Karpas-422 (cell line): ENCODE data around the gene SLAMF6. TPM values are rescaled to one million over a fixed set of nuclear protein-coding genes. Genes with fewer than 3 reads are reported as not detected.
"Not testable (repeated sequence)": the region's sequence is repeated elsewhere in the genome, so short reads cannot be mapped to it uniquely, and the experiment has no call there.

Source experiments
- DNase-seq: peaks from one replicate; pipeline ENCODE4 v3.0.0-alpha.2; 2015
- H2AFZ ChIP-seq: fragments of 200-600 bp; sonication (generic); 2 replicates; pipeline ENCODE4 v1.6.1; 2014; ENCODE audit warnings: antibody characterized with exemption, low read length, mixed read lengths
- H3K27ac ChIP-seq: fragments of 200-600 bp; sonication (generic); 2 replicates; pipeline ENCODE4 v1.5.1; 2014; ENCODE audit warnings: mild to moderate bottlenecking, low read length, moderate library complexity
- H3K27me3 ChIP-seq: fragments of 200-600 bp; sonication (generic); 2 replicates; pipeline ENCODE4 v1.6.1; 2014; ENCODE audit warnings: low read length, mixed read lengths
- H3K36me3 ChIP-seq: fragments of 200-600 bp; sonication (generic); 2 replicates; pipeline ENCODE4 v1.6.1; 2014; ENCODE audit warnings: low read length, mixed read lengths; ENCODE audit not compliant: insufficient read depth
- H3K4me1 ChIP-seq: fragments of 200-600 bp; sonication (generic); 2 replicates; pipeline ENCODE4 v1.6.1; 2014; ENCODE audit warnings: mild to moderate bottlenecking, low read length, mixed read lengths
- H3K4me2 ChIP-seq: fragments of 200-600 bp; sonication (generic); 2 replicates; pipeline ENCODE4 v1.6.1; 2014; ENCODE audit warnings: low read length, low read depth, mild to moderate bottlenecking; ENCODE audit not compliant: poor library complexity, severe bottlenecking
- H3K4me3 ChIP-seq: fragments of 200-600 bp; sonication (generic); 2 replicates; pipeline ENCODE4 v1.5.1; 2014; ENCODE audit warnings: mild to moderate bottlenecking, antibody characterized with exemption, low read length, mixed read lengths
- H3K79me2 ChIP-seq: fragments of 200-600 bp; sonication (generic); 2 replicates; pipeline ENCODE4 v1.6.1; 2014; ENCODE audit warnings: mild to moderate bottlenecking, low read length, mixed read lengths
- H3K9ac ChIP-seq: fragments of 200-600 bp; sonication (generic); 2 replicates; pipeline ENCODE4 v1.6.0; 2014; ENCODE audit warnings: low read length
- H3K9me2 ChIP-seq: fragments of 200-600 bp; sonication (generic), shearing (Covaris generic); replicated peaks from 2 replicates; pipeline ENCODE4 v1.6.0; 2014; ENCODE audit warnings: mild to moderate bottlenecking, low read length, moderate library complexity; ENCODE audit not compliant: insufficient read depth
- H3K9me3 ChIP-seq: fragments of 300-700, 200-600 bp; sonication (generic); 2 replicates; pipeline ENCODE4 v1.6.1; 2014; ENCODE audit warnings: low read length, mixed read lengths
- H4K20me1 ChIP-seq: fragments of 200-600 bp; sonication (generic); 2 replicates; pipeline ENCODE4 v1.6.1; 2014; ENCODE audit warnings: mild to moderate bottlenecking, antibody characterized with exemption, low read length, low read depth; ENCODE audit not compliant: insufficient read depth
- total RNA-seq: library from RNA; depleted of rRNA; stranded (reverse); fragments of >200 nt; shearing (Covaris generic); gene quantifications from 2 replicates; pipeline ENCODE4 v1.2.3, GENCODE V29; 2014; ENCODE audit warnings: low replicate concordance

The SLAMF6 gene
- total RNA-seq, 1 experiment from 2014 or later, result 66.0 TPM

DNA sequence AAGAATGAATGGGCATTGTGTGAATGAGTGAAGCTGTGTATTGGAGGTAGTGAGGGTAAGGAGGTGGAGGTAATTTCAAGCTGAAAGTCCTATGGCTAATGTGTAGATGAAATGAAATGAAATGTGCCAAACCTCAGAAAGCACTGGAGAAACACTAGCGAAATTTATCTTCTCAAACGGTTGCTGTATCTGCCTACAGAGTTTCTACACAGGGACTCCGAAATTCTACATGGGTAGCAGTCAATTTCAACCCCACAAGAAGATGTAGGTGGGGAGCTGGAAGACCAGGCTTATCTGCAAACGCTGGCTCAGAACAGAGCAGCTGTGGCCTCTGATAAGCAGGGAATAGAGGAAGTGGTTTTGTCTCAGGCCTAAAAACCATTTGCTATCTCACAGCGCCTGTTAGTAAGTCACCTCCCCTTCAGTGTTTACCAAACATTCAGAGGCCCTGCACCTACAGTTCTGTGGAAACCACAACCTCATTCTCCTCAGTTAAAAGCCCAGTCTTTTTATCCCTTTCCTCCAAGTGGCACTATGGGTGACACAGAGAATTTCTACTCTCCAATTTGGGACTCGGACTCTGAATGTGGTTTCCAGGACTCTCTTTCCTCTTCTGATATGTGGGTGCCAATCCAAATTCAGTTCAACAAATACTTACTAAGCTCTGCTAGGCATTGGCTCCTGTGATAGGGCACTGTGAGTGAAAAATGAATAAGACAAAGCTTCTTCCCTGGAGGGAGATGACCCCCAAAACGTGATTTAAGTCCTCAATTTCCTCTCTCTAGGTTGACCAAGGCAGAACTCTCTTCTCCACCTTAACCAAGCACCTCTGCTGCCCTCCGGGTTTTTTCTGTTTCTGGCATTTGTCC lies 17.2 kb upstream of the SLAMF6 start:
- H3K9ac ChIP-seq, result peak overlapping the region; percentile 60
- no peaks in the 10 kb centered on the region for H3K36me3 ChIP-seq
- H3K79me2 ChIP-seq, result no peaks in the 10 kb centered on the region
- peak overlapping the region; percentile 93 for H3K27ac ChIP-seq
- DNase-seq, result peak; percentile 91
- H3K4me1 ChIP-seq, result peaks cover 47% of the 10 kb centered on the region
- H2AFZ ChIP-seq, result peak overlapping the region; percentile 82; the same call in 1 of the 2 replicates
- no peaks in the 10 kb centered on the region for H3K27me3 ChIP-seq
- H4K20me1 ChIP-seq, result no peaks in the 10 kb centered on the region
- peak overlapping the region; percentile 61 for H3K4me2 ChIP-seq
- peak overlapping the region; percentile 35; the same call in 1 of the 2 replicates for H3K4me3 ChIP-seq
- no peaks in the 10 kb centered on the region for H3K9me2 ChIP-seq
- H3K9me3 ChIP-seq, result peaks cover 8% of the 10 kb centered on the region

DNA sequence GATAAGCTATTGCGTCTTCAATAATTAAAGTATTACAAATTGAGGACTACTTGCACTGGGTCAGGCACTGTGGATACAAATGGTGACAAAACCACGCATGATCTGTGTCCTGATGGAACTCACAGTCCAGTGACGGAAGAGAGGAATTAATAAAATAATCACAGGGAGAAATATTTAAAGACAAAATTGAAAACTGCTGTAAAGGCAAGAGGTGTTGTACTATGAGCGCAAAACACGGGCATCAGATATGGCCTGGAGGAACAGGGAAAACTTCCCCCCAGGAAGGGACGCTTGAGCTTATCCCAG lies 16.6 kb upstream of the SLAMF6 start:
- Histone ChIP-seq H3K9me3 (peaks cover 12% of the 10 kb centered on the region), H3K27me3 (no peaks in the 10 kb centered on the region), H3K79me2 (no peaks in the 10 kb centered on the region), H2AFZ (0 out of 2 replicates have a peak overlapping the region, but pooled peaks have one; percentile 82), H3K9ac (peak overlapping the region; percentile 60), H3K4me2 (peak overlapping the region; percentile 61), H3K36me3 (no peaks in the 10 kb centered on the region), H4K20me1 (no peaks in the 10 kb centered on the region), H3K4me1 (peaks cover 42% of the 10 kb centered on the region), H3K27ac (peak overlapping the region; percentile 93), H3K9me2 (no peaks in the 10 kb centered on the region), H3K4me3 (peak overlapping the region; percentile 35; the same call in 1 of the 2 replicates)
- no peak for DNase-seq

DNA sequence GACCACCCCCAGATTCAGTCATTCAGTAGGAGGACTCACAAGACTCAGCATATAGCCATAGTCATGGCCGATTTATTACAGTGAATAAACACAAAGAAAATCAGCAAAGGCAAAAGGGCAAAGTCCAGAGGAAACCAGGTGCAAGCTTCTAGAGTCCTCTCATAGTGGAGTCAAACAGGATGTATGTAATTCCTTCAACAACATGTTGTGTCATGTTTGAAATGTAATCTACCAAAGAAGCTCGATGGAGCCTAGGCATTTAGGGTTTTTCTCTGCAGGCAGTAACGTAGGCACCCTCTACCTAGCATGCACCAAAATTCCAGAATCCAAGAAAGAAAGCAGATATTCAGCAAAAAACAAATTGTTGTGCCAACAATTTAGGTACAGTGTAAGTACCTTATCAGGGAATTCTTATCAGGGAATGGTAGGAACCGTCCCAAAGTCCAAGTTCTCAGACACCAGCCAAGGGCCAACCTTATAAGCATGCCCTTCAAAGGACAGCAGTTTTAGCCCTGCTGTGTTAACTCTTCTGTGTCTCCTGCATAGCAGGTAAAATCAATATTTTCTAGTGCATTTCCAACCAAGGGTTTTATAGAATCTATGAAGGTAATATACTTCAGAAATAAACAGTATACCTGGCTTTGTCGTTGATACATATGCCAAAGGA lies 16.1 kb upstream of the SLAMF6 start:
- Histone ChIP-seq H3K4me2 (peak overlapping the region; percentile 61), H3K4me1 (peaks cover 42% of the 10 kb centered on the region), H2AFZ (no peak overlapping the region), H4K20me1 (no peaks in the 10 kb centered on the region), H3K27me3 (no peaks in the 10 kb centered on the region), H3K4me3 (no peak overlapping the region), H3K36me3 (no peaks in the 10 kb centered on the region), H3K79me2 (no peaks in the 10 kb centered on the region), H3K9me2 (no peaks in the 10 kb centered on the region), H3K27ac (peak overlapping the region; percentile 93), H3K9ac (peak overlapping the region; percentile 60; the same call in 1 of the 2 replicates), H3K9me3 (peaks cover 17% of the 10 kb centered on the region)
- DNase-seq, result no peak

DNA sequence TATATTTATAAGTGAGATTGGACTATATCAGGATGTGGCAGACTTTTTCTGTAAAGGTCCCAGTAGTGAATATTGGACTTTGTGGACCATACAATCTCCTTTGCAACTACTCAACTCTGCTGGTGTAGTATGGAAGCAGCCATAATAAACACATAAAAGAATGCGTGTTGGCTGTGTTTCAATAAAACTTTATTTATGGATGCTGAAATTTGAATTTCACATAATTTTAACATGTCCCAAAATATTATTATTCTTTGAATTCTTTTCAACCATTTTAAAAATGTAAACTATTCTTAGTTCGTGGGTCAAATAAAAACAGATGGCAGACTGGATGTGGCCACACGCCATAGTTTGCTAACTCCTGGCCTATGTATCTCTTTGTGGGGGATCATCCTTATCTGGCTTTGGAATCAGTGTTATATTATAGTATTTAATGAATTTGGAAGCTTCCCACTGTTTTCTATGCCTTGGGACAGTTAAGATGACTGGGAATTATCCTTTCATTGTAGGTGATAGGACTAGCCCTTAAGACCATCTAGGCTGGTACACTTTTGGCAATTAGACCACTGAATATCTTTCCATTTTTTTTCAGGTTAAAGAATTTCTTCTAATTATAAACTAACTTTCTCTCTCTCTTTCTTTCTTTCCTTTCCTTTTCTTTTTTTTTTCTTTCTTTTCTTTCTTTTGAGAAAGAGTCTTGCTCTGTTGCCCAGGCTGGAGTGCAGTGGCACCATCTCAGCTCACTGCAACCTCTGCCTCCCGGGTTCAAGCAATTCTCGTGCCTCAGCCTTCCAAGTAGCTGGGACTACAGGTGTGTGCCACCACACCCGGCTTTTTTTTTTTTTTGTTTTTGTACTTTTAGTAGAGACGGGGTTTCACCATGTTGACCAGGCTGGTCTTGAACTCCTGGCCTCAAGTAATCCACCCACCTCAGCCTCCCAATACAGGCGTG lies 14.9 kb upstream of the SLAMF6 start:
- peaks cover 39% of the 10 kb centered on the region for H3K4me1 ChIP-seq
- H3K4me2 ChIP-seq, result no peak overlapping the region
- no peaks in the 10 kb centered on the region for H3K9me2 ChIP-seq
- no peaks in the 10 kb centered on the region for H4K20me1 ChIP-seq
- H3K27me3 ChIP-seq, result no peaks in the 10 kb centered on the region
- no peak overlapping the region for H3K9ac ChIP-seq
- H3K79me2 ChIP-seq, result no peaks in the 10 kb centered on the region
- H3K36me3 ChIP-seq, result no peaks in the 10 kb centered on the region
- H2AFZ ChIP-seq, result no peak overlapping the region
- no peak overlapping the region for H3K27ac ChIP-seq
- no peak for DNase-seq
- no peak overlapping the region for H3K4me3 ChIP-seq
- H3K9me3 ChIP-seq, result peaks cover 22% of the 10 kb centered on the region

DNA sequence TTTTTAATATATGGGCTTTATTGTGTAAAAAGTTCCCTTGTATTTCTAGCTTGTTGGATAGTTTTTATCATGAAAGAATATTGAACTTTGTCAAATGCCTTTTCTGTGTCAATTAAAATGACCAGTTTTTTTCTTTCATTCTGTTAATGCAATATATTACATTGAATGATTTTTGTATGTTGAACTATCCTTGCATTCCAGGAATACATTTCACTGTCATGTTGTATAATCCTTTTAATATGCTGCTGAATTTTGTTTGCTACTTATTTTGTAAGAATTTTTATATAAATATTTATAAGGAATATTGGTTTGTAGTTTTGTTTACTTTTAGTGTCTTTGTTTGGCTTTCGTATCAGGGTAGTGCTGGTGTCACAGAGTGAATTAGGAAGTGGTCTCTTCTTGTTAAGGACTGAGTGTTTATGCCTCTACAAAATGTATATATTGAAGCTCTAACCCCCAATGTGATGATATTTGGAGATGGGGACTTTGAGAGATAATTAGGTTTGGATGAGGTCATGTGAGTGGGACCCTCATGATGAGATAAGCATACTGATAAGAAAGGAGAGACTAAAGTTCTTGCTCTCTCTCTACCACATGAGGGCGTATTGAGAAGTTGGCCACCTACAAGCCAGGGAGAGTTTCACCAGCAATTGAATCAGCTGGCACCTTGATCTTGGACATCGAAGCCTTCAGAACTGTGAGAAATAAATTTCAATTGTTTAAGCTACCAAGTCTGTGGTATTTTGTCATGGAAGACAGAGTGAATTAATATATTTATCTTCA lies 12.0 kb upstream of the SLAMF6 start:
- no peak for DNase-seq

DNA sequence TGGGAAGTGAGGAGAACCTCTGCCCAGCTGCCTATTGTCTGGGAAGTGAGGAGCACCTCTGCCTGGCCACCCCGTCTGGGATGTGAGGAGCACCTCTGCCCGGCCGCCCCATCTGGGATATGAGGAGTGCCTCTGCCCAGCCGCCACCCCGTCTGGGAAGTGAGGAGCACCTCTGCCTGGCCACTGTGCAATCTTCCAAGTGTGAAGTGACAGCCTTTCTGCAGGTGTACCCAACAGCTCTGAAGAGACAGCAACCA lies 9.4 kb upstream of the SLAMF6 start:
- not testable (repeated sequence) for H2AFZ ChIP-seq, H3K36me3 ChIP-seq, H3K9ac ChIP-seq, H3K9me2 ChIP-seq, H3K4me2 ChIP-seq, H3K4me1 ChIP-seq, H3K27me3 ChIP-seq, H3K79me2 ChIP-seq, H3K27ac ChIP-seq, H3K4me3 ChIP-seq, DNase-seq, H4K20me1 ChIP-seq
- H3K9me3 ChIP-seq, result peaks cover 22% of the 10 kb centered on the region

More for the DNA sequence above, 12.0 kb upstream of the SLAMF6 start:
- H3K27ac ChIP-seq, result no peak overlapping the region
- no peak overlapping the region for H3K4me3 ChIP-seq
- peaks cover 22% of the 10 kb centered on the region for H3K9me3 ChIP-seq
- no peaks in the 10 kb centered on the region for H3K27me3 ChIP-seq
- H3K9me2 ChIP-seq, result no peaks in the 10 kb centered on the region
- no peaks in the 10 kb centered on the region for H4K20me1 ChIP-seq
- no peak overlapping the region for H3K4me2 ChIP-seq
- no peaks in the 10 kb centered on the region for H3K36me3 ChIP-seq
- H3K9ac ChIP-seq, result no peak overlapping the region
- H2AFZ ChIP-seq, result no peak overlapping the region
- H3K79me2 ChIP-seq, result no peaks in the 10 kb centered on the region
- peaks cover 9% of the 10 kb centered on the region for H3K4me1 ChIP-seq

DNA sequence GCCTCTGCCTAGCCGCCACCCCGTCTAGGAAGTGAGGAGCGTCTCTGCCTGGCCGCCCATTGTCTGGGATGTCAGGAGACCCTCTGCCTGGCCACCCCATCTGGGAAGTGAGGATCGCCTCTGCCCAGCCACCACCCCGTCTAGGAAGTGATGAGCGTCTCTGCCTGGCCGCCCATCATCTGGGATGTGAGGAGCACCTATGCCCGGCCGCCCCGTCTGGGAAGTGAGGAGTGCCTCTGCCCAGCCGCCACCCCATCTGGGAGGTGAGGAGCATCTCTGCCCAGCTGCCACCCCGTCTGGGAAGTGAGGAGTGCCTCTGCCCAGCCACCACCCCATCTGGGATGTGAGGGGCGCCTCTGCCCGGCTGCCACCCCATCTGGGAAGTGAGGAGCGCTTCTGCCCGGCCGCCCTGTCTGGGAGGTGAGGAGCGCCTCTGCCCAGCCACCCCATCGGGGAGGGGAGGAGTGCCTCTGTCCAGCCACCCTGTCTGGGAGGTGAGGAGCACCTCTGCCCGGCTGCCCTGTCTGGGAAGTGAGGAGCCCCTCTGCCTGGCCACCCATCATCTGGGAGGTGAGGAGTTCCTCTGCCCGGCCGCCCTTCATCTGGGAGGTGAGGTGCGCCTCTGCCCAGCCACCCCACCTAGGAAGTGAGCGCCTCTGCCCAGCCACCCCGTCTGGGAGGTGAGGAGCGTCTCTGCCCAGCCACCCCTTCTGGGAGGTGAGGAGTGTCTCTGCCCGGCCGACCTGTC lies 8.9 kb upstream of the SLAMF6 start:
- not testable (repeated sequence) for H3K27me3 ChIP-seq, DNase-seq, H3K79me2 ChIP-seq, H3K9ac ChIP-seq, H4K20me1 ChIP-seq, H3K4me2 ChIP-seq, H3K27ac ChIP-seq, H3K36me3 ChIP-seq, H3K4me3 ChIP-seq, H3K9me2 ChIP-seq, H2AFZ ChIP-seq, H3K4me1 ChIP-seq
- H3K9me3 ChIP-seq, result peaks cover 22% of the 10 kb centered on the region
